ENCODE measurements around the gene ZFP92.
"Not testable (repeated sequence)": the region's sequence is repeated elsewhere in the genome, so short reads cannot be mapped to it uniquely, and the experiment has no call there.

ZFP92 gene

GRCh38 chrX:153411255-153411987, at the start of gene ZFP92:
Gene ZFP92 (plus strand): TSS chrX:153411472. CDS start chrX:153418323, 6,851 bp downstream.
- DNase-seq (ENCODE audit: low read depth) = no peak

GRCh38 chrX:153361781-153362397, 49.4 kb upstream of the ZFP92 start:
- no peak for DNase-seq (ENCODE audit: low read depth)

- DNase-seq (ENCODE audit: low read depth) = no peak
These were observed 45.6 kb upstream of the ZFP92 start for GRCh38 chrX:153365670-153366069.

- no peak for DNase-seq (ENCODE audit: low read depth)
These were observed 45.2 kb upstream of the ZFP92 start for GRCh38 chrX:153366119-153366518.

- no peak for DNase-seq (ENCODE audit: low read depth)
These were observed 44.3 kb upstream of the ZFP92 start for GRCh38 chrX:153366878-153367538.

GRCh38 chrX:153370293-153371055, 40.8 kb upstream of the ZFP92 start:
- DNase-seq (ENCODE audit: low read depth) = no peak

- no peak for DNase-seq (ENCODE audit: low read depth)
These were observed 40.0 kb upstream of the ZFP92 start for GRCh38 chrX:153371256-153371655.

GRCh38 chrX:153372949-153373348, 38.3 kb upstream of the ZFP92 start:
- no peak for DNase-seq (ENCODE audit: low read depth)

- no peak for DNase-seq (ENCODE audit: low read depth)
These were observed 36.8 kb upstream of the ZFP92 start for GRCh38 chrX:153374426-153374825.

- DNase-seq (ENCODE audit: low read depth) = no peak
These were observed 35.7 kb upstream of the ZFP92 start for GRCh38 chrX:153375571-153375970.

- DNase-seq (ENCODE audit: low read depth) = no peak
These were observed 33.5 kb upstream of the ZFP92 start for GRCh38 chrX:153377727-153378126.

- no peak for DNase-seq (ENCODE audit: low read depth)
These were observed 32.7 kb upstream of the ZFP92 start for GRCh38 chrX:153378607-153379006.

GRCh38 chrX:153379508-153379907, 31.8 kb upstream of the ZFP92 start:
- no peak for DNase-seq (ENCODE audit: low read depth)

- no peak for DNase-seq (ENCODE audit: low read depth)
These were observed 31.2 kb upstream of the ZFP92 start for GRCh38 chrX:153379971-153380581.

- DNase-seq (ENCODE audit: low read depth) = no peak
These were observed 30.6 kb upstream of the ZFP92 start for GRCh38 chrX:153380691-153381090.

- no peak for DNase-seq (ENCODE audit: low read depth)
These were observed 29.4 kb upstream of the ZFP92 start for GRCh38 chrX:153381684-153382532.

- no peak for DNase-seq (ENCODE audit: low read depth)
These were observed 28.4 kb upstream of the ZFP92 start for GRCh38 chrX:153382563-153383482.

GRCh38 chrX:153384390-153384789, 26.9 kb upstream of the ZFP92 start:
- DNase-seq (ENCODE audit: low read depth) = no peak

- DNase-seq (ENCODE audit: low read depth) = not testable (repeated sequence)
These were observed 26.3 kb upstream of the ZFP92 start for GRCh38 chrX:153384973-153385372.

GRCh38 chrX:153386097-153386496, 25.2 kb upstream of the ZFP92 start:
- DNase-seq (ENCODE audit: low read depth) = no peak

Data from activated T-cell treated with anti-CD3 and anti-CD28 coated beads for 1 hour (primary cell).